ENCODE data around the gene PAK6.

PAK6 gene

DNA sequence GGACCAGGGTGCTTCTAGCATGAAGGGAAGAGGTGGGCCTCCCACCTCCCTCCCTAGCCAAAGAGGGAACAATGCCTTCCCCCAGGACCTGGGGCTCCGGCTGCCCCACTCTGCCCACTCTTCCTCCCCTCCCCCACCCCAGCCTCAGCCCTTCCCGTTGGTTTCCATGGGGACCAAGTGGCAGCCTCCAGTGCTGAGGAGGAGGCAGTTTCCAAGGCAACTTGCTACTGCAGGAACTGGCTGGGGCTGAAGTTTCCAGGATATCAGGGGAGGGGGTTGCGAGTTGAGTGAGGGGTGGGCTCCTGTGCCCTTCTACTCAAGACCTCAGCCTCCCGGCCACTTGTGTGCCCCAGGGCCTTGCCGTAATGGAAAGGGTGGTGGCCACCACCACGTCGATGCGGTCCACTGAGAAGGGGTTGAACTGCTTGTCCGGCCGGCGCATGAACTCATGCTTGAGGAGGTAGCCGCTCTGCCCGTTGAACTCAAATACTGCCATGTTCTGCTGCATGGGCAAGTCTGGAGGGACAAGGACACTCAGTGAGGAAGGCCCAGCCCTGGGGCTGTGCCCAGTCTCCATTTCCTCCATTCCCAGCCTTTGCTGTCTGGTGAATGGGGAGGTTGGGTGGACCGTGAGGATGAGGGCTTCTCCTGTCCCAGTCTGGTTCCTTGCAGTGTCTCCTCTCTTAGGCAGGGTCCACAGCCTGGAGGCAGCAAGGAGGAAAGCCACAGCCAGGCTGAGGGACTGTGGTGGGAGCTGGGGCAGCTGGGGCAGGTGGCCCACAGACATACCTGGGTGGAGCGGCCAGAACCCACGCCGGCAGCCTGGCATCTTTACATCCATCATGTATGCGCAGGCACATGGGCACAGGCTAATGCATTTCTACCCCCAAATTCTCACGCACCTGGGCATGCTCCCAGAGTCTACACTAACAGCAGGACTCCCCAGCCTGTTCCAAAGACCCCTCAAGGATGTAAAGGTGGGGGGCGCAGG is 55.3 kb downstream of the PAK6 start:
- DNase-seq = no peak

DNA sequence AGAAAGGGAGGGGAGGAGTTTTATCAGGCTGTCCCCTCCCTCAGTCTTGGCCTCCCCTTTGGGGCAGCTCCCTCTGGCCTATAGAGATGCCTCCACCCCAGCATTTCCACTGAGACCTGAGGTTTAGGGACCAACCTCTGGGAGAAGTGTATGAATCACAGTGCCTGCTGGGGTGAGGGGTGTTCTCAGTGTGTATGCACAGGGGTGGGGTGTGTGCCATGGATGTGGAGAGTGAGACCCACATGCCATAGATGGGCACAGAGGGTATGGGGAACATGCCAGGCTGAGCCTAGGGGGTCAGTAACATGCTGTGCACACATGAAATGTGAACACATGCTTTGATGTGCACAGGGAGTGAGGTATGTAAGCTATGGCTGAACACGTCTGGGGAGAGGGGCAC is 56.4 kb downstream of the PAK6 start:
- no peak for DNase-seq

DNA sequence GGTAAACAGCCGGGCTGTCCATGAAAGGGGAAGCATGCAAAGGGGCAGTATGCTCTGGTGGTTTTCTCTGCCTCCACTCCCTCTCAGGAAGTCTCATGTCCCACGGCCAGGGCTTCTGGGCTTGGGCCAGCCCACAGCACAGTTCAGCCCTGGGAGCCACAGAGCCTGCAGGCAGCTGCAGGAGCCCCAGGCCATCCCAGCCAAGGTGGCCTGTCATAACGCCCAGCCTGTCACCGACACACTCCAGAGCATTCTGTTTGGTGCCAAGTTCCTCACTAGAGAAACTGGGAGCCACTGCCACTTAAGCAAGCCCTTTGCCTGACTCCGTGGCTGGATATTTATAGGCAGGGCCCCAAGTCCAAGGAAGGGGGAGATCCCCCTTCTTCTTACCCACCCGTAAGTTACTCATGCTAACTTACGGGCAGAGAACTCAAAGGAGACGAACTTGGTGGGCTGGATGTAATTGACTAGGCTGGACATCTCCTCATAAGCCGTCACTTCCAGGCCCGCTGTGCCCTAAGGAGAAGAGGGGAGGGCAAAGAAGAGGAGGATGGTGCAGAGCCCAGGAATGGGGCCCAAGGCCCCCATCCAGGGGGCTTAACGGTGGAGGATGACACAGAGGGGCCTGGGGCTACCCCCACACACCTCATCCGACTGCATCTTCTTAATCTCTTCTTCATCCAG is 57.2 kb downstream of the PAK6 start:
- DNase-seq = no peak

DNA sequence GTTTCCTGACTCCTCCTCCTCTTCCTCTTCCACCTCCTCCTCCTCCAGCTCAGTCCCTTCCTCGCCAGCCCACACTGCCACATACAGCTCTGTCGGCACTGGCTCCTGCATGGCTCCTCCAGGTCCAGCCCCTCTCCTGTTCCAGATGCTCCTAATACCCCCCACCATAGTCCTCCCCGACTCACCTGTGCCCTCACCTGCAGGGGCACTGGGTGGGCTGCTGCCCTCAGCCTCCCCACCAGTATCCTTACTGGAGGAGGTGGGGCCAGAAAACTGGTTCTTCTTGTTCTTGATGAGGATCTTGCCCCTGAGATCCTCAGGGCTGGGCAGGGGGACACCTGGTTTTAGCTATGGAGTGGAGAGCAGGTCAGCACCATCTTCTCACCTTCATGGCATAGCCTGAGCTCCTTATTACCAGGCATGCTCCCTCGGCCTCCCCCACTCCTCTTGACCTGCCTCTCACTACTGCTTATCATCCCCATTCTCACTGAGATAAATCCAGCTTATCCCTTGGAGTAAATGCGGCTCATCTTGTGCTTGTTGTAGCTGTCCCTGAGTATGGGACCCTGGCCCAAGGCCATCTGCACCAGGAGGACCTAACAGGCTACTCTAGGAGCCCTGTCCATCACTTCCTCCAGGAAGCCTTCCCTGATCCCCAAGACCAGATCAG is 57.8 kb downstream of the PAK6 start:
- no peak for DNase-seq

DNA sequence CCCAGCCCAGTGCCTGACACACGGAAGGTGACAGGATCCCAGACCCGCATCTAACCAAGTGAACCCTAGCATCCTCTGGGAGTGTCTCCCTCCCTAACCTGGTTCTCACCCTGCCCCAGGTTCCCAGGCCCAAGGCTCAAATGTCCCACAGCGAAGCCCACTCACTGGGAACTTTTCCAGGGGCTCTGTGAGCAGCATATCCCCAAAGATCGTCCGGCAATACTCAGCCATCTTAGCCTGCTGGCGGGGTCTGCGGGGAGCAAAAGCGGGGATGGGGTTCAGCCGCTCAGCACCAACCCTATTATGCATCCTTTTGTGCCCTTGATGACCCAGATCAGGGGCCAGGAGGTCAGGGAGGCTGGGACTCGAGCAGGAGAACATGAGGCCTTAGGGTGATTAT is 58.5 kb downstream of the PAK6 start:
- no peak for DNase-seq

DNA sequence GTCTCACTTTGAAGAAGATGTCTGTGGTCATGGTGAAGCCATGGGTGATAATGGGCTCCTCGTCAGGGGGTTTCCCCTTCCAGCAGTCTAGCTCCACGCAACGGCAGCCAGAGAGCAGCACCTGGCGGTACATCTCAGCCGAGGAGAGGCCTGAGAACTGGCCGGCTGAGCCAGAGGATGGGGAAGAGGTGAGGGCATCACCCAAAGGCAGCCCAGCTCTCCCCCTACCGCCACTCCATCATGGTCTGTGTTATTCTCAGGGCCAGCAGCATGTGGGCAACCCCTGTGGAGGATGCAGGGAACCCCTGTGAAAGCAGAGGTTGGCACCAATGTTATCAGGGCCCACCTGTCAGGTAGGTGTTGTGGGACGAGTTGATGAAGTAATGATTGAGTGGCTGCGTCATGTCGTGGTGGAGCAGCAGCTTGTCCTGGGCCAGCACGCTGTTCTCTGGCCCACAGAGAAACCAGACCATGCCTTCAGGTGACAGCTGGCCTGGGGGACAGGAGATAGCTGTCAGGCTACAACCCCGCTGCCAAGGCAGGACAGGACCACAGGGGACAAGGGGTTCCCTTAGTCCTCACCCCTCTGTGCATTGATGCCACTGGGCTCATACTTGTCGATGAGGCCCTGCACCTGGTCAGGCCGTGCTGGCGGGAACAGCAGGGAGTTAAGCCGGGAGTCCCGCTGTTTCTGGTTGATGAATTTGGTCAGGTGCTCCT is 59.5 kb downstream of the PAK6 start:
- no peak for DNase-seq

DNA sequence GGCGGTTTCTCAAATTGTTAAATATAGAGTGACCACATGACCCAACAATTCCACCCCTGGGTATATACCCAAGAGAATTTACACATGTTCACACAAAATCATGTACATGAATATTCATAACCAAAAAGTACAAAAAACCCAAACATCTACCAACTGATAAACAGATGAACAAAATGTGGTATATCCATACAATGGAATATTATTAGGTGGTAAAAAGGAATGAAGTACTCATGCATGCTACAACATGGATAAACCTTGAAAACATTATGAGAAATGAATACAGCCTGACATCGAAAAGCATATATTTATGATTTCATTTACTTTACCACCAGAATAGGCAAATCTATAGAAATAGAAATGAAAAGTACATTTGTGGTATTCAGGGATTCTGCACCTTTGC is 61.5 kb downstream of the PAK6 start:
- no peak for DNase-seq

DNA sequence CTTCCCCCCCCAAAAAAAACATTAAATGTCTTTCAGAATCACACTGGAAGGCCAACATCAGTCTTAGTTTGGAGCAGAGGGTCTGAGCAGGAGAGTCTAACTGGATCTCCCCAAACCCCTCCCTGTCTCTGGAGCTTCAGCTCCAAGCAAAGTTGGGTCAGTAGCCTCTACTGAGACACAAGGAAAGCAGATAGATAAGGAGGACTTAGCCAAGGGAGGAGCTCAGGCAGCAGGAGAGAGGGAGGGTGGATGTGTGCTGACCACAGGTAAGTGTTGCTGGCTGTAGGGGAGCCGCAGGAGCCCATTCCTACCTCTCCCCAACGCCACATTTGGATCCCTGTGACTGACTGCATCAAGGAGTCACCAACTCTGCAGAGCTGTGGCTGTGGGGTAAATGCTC is 61.9 kb downstream of the PAK6 start:
- DNase-seq = no peak

DNA sequence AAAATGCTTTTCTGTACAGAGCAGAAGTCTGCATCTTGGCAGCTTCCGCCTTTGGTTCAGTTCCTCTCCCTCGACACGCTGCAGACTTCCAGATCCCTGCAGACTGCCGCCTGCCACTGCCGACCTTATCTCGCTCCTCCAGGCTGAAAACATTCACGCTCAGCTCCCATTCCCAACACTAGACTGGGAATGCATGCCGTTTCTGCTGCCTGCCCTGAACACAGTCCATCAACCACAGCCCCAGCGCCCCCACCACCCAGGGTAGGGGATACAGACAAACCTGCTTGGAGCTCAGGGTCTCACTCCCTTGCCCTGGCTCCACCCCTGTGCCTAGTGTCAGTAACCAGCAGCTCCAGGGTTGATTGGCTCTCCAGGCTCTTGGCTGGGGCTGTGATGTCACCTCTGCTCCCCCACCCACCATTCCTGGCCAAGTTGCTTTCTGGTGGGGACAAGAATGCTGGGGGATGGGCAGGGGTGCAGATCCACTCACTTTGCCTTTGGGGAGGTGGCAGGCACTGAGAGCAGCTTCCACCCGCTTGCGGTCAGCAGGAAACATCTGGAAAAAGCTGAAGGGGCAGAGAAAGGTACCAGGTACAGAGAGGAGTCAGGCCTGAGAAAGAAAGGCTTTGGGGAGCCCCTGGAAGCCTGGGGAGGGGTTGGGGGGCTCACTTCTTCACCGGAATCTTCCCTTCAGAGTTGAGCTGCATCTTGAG is 62.8 kb downstream of the PAK6 start:
- DNase-seq = no peak

DNA sequence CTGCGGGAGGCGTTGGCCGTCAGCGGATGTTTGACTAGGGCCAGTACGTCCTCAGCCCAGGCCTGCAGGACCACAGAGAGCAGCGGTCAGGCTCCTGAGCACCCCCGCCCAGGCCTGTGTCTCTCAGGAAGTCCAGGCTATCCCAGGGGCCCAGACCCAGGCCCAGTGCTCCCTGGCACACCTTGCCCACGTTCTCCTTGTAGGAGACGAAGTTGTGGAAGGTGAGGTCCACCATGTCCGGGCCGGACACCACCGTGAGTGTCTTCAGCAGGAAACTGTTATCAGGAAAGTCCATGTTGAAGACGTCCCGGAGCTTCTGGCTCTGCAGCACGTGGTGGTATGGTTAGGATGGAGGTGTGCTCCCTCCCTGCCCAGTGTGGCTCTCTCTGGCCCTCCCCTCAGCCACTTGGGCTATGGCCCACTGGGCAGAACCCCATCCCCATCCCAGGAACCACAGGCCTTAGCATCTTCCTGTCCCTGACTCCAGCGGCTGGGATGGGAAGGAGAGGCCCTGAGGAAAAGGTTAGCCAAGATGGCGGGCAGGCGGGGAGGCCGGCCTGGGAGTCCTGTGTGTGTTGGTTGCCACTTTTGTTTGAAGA is 63.5 kb downstream of the PAK6 start:
- DNase-seq = no peak

DNA sequence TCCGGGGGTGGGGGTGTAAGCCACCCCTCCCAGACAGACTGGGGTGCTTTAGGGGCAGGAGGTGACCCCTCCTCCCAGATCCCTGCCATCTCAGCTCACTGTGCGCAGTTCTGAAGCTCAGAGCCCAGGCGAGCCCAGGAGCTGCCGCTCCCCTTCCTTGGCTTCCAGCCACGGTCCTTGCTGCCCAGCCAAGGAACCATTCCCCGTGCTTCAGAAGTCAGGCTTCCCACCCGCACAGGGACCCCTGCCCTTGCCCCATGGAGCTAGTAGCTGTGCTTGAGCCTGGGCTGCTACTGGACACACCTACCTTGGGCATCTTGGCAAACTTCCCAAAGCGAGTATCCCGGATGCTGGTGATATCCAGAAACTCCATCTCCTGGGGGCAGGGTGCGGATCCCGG is 64.1 kb downstream of the PAK6 start:
- DNase-seq = no peak

DNA sequence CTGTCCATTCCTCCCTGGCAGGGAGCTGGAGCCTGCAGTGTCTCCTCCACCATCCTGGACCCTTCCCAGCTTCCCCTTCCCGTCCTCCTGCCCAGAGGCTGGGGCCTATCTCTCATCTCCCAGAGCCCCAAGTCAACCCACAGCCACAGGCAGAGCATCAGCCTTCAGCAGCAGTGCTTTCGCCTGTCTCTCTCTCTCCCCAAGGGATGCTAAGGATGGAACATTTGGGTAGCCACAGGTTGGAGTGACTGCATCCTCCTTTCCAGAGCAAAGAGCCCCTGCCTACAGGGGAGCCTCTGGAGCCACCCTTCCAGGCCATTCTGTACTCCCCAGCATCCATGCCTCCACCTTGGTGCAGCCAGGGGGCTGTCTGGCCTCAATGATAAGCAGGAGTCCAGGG is 64.7 kb downstream of the PAK6 start:
- DNase-seq = no peak

DNA sequence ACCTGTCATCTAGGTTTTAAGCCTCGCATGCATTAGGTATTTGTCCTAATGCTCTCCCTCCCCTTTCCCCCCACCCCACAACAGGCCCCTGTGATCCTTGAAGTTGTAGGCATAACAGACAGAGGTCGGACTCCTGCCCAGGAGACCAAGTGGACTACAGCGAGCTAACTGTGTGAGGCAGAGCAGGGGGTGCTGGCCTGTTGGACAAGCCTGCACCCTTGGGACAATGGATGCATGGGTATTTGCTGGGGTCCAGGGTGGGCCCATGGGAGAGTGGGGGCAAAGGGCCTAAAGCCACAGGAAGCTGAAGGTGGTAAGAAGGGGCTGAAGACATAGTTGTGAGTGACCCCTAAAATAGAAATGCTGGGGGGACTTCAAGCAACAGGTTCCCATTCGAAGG is 66.4 kb downstream of the PAK6 start:
- DNase-seq = no peak

DNA sequence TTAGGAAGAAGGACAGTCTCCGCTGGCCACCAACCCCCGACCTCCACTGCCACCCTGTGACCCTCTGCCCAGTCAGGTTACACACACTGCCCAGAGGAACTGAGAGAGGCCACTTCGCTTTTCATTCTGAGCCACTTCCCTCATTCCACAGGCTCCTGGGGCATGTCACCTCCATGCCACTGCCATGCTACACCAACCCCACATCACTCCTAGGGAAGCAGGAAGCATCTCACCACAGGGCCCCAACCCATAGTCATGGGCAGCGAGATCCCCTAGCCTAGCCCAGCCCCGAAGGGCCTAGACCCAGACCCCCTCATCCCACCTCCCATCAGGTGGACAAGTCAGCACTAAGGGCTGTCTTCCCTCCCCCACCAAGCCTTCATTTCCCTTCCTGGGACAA is 67.5 kb downstream of the PAK6 start:
- no peak for DNase-seq

DNA sequence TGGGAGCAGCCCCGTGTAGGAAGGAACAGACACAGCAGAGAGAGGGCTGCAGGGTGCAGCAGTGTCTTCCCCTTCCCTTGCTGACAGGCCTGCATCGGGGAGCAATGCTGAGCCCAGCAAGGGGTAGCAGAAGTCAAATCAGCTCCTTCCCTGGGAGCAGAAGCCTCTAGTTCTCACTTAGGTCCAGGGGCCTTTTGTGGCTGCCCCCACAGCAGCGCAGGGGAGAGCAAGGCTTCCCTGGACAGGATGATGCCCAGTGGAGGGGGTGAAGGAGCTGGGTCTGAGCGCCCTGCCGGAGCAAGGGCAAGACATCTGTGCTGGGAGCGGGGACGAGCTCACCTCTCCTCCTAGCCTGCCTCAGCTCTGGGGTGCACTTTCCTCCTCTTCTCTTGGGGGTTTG is 68.0 kb downstream of the PAK6 start:
- no peak for DNase-seq

DNA sequence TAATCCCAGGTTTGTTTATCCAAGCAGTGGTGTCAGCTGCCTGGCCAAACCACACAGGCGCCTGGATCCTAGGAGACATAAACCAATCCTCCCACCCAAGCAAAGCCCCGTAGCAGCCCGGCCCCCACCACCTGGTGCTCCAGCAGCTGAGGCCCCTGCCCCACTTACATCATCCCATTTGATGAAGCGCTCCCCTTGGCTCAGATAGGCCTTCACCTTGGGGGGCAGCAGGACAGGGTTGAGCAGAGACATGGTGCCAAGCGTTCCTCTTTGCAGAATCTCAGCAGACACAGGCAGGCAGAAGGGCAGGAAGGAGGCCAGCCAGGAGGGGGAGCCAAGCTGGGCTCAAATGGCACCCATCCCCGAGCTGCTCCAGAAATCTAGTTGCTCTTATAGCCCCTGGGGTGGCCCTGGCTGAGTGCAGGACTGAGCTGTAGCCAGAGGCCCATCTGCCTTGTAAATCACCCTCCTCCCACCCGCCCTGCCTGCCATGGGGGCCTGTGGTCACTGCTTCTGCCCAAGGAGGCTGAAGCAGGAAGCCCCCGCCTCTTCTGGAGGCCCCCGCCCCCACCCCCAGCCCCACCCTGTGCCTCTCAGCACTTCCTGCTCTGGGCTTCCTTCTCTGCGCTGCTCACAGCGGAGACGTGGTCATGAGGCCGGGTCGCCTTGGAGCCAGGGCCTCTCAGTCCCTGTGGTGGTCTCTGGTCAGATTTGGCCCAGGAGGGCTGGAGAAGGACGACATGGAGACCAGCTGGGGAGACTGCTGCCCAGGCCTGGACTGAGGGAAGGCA is 68.8 kb downstream of the PAK6 start, which contains the start of gene PLCB2:
Gene PLCB2, minus strand, starts transcription at position 515 of the 791 bp plus-strand sequence. Its CDS starts 263 bp downstream, at position 252.
- no peak for DNase-seq

DNA sequence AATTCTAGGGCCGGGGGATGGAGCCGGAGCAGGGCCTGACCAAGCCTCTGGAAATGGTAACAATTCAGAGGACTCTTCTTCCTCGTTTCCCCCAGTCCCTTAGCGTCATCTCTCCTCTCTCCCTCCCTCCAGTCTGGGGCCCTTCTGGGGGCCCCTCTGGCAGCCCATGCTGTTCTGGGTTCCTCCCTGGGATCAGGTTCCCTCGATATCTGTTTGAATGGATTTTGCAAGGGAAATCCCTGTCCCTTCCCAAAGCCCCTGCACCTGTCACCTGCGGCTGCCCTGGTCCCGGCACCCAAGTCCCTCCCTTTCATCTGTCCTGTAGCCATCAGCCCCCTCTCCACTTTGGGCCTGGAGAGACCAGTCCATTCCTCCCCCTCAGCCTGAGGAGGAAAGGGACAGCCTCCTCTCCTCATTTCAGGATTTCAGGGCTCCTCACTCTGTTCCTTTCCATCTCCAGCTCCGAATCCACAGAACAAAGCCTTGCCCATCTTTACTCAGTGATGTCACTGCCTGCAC is 70.5 kb downstream of the PAK6 start:
- no peak for DNase-seq

DNA sequence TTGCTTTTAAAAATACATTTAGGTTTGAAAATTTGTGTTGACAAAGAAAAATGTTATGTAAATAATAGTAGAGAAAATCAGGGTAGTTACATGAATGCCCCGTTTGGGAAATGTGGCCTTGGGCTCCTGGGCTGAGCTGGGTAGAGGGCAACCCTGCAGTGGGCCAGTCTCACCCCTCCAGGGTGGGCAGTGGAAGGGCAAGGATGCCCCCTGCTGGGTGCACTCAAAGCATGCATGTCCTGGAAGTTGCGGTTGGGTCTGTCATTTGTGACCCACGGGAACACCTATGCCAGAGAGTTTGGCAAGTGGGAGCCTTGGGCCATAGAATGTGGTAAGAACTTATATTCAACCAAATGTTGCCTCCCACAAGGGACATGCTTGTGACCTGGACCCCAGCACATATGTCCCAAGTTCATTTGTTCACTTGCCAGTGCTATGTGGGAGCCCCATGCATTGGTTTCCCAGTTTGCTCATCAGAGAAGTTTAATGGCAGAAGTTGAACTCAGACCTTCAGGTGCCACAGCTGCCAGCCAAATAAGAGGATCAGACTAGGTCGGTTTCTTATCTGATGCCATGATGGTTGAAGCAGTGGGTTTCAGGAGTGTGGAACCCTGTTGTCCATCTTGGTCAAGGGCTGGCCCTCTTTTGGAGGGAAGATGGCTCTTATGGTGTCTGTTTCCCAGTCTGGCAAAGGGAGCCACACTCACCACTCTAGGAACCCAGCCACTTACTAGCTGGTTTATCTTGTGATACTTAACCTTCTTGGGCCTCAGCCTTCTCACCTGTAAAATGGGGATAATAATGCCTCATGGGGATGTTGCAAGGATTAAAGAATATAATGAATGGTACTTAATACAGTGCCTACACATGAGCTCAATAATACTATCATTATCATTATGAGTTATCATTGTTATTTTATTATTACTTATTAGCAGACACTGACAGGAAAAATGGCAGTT is 71.4 kb downstream of the PAK6 start:
- DNase-seq = peak; percentile 25 to 30

DNA sequence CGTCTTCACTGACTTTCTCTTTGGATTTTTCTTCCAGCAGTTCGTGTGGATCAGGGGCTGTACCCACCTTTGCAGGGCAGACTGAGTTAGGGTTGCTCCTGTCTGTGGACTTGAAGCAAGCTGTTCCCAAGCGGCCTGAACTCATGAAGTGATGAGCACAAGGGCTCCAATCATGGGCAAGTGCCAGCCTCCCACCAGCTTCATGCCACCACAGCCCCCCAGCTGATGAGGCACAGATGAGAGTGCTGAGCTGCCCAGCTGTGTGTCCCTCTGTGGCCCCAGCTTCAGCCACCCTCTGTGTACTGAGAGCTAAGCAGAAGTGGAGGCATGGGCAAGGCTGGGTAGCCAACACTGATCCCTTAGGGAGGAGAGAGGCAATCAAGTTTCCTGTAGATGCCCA is 72.1 kb downstream of the PAK6 start:
- DNase-seq = no peak
